AG04450 (cell line): ENCODE measurements around the gene SMAD3. TPM values are rescaled to one million over a fixed set of nuclear protein-coding genes. Genes with fewer than 3 reads are reported as not detected.

Experiments used
- CTCF ChIA-PET: fragments of 300-600, 350-600 bp; formaldehyde crosslinking; extraction: SDS; loops from one replicate; lab custom pipeline; 2022; ENCODE audit warnings: antibody characterized with exemption, inconsistent platforms; lab: Charles Lee
- POLR2A ChIA-PET: fragments of 350-600 bp; formaldehyde crosslinking; extraction: SDS; loops from one replicate; lab custom pipeline; 2021; ENCODE audit warnings: antibody characterized with exemption, inconsistent platforms; lab: Yijun Ruan, JAX
- DNase-seq: peaks from one replicate; pipeline ENCODE4 v3.0.0-alpha.2; 2011; ENCODE audit warnings: low read depth, low spot score
- H3K27ac ChIP-seq: one replicate; pipeline ENCODE4 v1.5.1; 2012; ENCODE audit warnings: low read depth, low read length, control low read depth
- H3K27me3 ChIP-seq: one replicate; pipeline ENCODE4 v1.6.0; 2012; ENCODE audit warnings: low read length; ENCODE audit not compliant: control insufficient read depth, insufficient read depth
- H3K4me3 ChIP-seq: 2 replicates; pipeline ENCODE4 v1.5.1; 2011; ENCODE audit warnings: mild to moderate bottlenecking, low read depth, low read length, control low read depth
- H3K9me3 ChIP-seq: 2 replicates; pipeline ENCODE4 v1.5.1; 2012; ENCODE audit warnings: low read length; ENCODE audit not compliant: control insufficient read depth, insufficient read depth
- polyA plus RNA-seq: library from polyadenylated mRNA; depleted of rRNA; stranded (reverse); fragments of >200 nt; gene quantifications from 2 replicates; pipeline ENCODE4 v1.2.3, GENCODE V29; 2011
- TF ChIP-seq, protein P1 (sequence below): IDR thresholded peaks from 2 replicates; pipeline ENCODE4 v1.5.1; 2011; ENCODE audit warnings: low read depth, low read length, control low read depth, inconsistent platforms

SMAD3 gene
- polyA plus RNA-seq, 1 experiment: 115 TPM

DNA sequence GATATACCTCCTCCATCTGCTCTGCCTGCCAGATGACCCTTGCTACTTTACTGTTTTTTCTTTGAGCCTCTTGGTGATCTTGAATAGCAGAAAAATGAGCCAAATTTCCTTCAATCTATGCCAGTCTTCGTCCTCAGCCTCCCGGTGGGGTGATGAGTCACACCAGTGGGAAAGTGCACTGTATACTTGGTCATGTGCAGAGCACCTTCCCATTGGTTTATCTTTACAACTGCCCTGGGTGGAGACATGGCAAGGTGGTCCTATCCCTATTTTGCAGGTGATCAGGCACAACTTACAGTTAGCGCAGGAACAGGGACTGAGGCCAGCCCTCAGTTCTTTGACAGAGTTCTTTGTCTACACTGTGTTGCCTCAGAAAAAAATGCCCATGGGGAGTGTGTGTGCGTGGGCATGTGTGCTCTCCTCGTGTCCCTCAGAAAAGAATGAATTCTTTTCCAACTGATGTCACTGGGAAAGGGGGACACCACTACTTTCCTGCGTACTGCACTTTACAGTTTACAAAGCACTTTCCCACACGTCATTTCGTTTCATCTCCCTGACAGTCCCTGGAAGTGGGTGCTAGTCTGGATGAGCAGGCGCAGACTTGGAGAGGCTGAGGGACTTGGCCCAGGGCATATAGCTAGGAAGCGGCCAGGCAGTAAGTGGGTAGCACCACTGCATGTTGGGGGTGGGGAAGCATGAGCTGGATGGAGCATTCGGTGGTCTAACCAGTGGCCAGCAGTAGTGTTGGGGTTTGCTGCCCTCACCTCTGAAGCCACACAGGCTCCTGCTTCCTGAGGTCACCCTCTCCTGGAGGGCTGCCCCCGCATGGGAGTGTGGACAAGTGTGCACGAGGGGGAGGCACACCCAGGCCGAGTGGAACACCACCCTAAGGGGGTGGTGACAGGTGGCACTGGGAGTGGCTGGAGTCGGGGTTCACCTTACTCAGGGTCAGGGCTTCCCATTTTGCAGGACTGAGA, 24.1 kb downstream of the SMAD3 start:
- ChIA-PET POLR2A (interaction anchor here (1.3 to 1.4 kb wide), 3 partner anchors 16 to 20 kb away, joined by 4 to 7 read pairs (median 5); no protein-coding TSS in a partner anchor), CTCF (no interaction called here)
- DNase-seq: no peak
- peak overlapping the region; percentile 20 for H3K4me3 ChIP-seq
- H3K27me3 ChIP-seq: no peaks in the 10 kb centered on the region
- no peaks in the 10 kb centered on the region for H3K9me3 ChIP-seq
- TF ChIP-seq, protein P1, sequence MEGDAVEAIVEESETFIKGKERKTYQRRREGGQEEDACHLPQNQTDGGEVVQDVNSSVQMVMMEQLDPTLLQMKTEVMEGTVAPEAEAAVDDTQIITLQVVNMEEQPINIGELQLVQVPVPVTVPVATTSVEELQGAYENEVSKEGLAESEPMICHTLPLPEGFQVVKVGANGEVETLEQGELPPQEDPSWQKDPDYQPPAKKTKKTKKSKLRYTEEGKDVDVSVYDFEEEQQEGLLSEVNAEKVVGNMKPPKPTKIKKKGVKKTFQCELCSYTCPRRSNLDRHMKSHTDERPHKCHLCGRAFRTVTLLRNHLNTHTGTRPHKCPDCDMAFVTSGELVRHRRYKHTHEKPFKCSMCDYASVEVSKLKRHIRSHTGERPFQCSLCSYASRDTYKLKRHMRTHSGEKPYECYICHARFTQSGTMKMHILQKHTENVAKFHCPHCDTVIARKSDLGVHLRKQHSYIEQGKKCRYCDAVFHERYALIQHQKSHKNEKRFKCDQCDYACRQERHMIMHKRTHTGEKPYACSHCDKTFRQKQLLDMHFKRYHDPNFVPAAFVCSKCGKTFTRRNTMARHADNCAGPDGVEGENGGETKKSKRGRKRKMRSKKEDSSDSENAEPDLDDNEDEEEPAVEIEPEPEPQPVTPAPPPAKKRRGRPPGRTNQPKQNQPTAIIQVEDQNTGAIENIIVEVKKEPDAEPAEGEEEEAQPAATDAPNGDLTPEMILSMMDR: no peak
- peak overlapping the region; percentile 73 for H3K27ac ChIP-seq

GRCh38 chr15:67090297-67091070, 25.1 kb downstream of the SMAD3 start:
- ChIA-PET CTCF (no interaction called here), POLR2A (interaction anchor here (0.9 to 1.4 kb wide), 4 partner anchors 15 to 19 kb away, joined by 3 to 7 read pairs (median 4); no protein-coding TSS in a partner anchor)
- Histone ChIP-seq H3K9me3 (no peaks in the 10 kb centered on the region), H3K27ac (peak overlapping the region; percentile 73), H3K4me3 (peak overlapping the region; percentile 37), H3K27me3 (no peaks in the 10 kb centered on the region)
- TF ChIP-seq, protein P1: no peak
- DNase-seq: no peak

GRCh38 chr15:67091071-67091979, 25.9 kb downstream of the SMAD3 start:
- DNase-seq: peak; percentile 86
- Histone ChIP-seq H3K27me3 (no peaks in the 10 kb centered on the region), H3K4me3 (peak overlapping the region; percentile 37), H3K9me3 (no peaks in the 10 kb centered on the region), H3K27ac (peak overlapping the region; percentile 73)
- ChIA-PET POLR2A (interaction anchor here (0.9 to 1.4 kb wide), 4 partner anchors 14 to 18 kb away, joined by 3 to 7 read pairs (median 4); no protein-coding TSS in a partner anchor), CTCF (interaction anchor here (0.6 to 1.5 kb wide), 2 partner anchors 244 to 342 kb away, joined by 3 read pairs; no protein-coding TSS in a partner anchor)
- TF ChIP-seq, protein P1: no peak

- no peak for DNase-seq
- POLR2A ChIA-PET: no interaction called here
- Histone ChIP-seq H3K9me3 (no peaks in the 10 kb centered on the region), H3K27ac (peak overlapping the region; percentile 42), H3K4me3 (no peak overlapping the region), H3K27me3 (no peaks in the 10 kb centered on the region)
- CTCF ChIA-PET: interaction anchor here (0.6 to 1.5 kb wide), 2 partner anchors 243 to 341 kb away, joined by 3 read pairs; no protein-coding TSS in a partner anchor
- TF ChIP-seq, protein P1: no peak
Observed at GRCh38 chr15:67091980-67092677, 26.7 kb downstream of the SMAD3 start.
